HG03342 (cell line): Measurements from ENCODE around the gene MRPL37.
"Not testable (repeated sequence)": the region's sequence is repeated elsewhere in the genome, so short reads cannot be mapped to it uniquely, and the experiment has no call there.

Experiments used
- ATAC-seq: cut with Tn5 transposase; IDR thresholded peaks from one replicate; pipeline ENCODE4 v1.9.1; 2021; ENCODE audit warnings: mild to moderate bottlenecking, moderate library complexity; ENCODE audit not compliant: unreplicated experiment

Gene MRPL37

DNA sequence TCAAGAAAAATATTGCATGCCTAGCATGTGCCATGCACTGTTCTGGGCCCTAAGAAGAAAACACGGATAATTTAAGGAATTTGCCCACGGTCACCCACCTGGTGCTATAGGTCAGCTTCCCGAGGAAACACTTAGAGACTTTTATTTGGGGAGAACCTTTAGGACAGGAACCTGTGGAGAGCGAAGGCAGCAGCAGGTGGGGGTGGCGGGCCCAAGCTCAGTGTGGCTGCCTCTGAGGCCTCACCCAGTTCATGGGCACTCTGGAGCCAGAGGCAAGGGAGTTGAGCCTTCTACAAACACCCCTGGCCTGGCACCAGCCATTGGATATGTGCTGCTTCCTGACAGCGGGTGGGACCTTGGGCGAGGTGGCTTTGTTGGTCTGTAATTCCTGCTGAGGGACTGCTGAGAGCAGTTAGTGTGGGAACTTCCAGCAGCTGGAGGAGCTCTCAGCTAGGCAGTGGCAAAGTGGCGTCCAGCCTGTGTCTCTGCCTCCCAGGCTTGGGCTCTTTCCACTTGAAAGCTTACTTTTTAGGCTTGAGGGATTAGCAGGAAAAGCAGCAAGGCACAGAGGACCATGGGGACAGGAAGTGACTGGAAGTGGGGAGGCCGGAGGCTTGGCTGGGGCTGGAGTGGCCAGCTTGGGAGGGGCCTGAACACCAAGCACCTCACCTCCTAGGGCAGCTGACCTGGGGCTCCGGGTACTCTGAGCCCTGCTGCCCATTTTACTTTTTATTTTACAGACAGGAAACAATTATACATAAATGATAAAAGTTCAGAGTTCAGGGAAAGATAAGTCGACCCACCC lies 19.1 kb downstream of the MRPL37 start:
- ATAC-seq: no peak

DNA sequence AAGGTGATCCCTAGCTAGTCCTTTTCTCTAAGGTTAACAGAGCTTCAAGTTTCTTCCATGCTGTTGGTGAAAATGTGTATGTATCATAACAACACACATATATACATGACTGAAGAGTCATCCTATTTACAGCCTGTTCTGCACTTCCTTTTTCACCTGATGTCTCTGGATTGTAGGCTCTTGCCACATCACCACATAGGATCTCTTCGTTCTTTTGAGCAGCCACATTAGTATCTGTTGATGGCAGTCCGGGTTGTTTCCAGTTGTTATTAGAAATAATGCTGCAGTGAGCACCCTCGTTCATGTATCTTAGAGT lies 19.7 kb downstream of the MRPL37 start:
- no peak for ATAC-seq

DNA sequence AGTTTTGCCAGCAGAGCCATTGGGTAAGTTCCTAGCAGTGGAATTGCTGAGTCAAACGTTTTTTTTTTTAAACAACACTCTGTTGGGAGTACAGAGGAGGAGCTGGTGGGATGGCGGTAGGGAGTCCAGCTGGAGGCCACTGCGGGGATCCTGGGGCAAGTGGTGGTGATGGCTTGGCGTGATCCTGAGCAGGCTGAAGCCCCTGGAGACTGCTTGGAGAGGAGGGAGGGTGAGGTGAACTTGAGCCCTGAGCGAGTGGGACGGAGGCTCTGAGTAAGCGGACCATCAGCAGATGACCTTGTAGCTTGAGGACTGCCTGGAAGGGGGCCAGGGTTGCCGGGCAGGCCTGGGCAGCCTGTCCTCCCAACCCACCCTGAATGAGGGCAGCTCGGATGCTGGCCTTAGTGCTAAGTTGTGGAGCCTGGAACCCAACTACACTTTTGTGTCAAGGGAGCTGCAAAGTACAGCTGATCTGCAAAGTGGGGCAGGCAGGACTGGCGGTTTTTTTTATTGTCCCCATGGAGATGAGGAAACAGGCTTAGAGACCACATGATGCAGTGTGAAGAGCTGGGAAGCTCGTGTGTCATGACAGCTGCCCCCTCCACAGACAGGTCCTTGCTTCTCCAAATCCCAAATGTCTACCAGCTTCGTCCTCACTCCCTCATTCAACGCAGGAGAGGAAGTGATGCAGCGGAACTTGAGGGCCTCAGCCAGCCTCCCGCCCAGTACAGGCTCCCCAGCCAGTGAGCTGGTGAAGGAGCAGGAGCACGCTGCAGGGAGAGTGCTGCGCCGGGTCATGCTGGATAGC lies 20.2 kb downstream of the MRPL37 start:
- ATAC-seq: no peak

- ATAC-seq: no peak
Measured at GRCh38 chr1:54221113-54221834, 21.3 kb downstream of the MRPL37 start.

DNA sequence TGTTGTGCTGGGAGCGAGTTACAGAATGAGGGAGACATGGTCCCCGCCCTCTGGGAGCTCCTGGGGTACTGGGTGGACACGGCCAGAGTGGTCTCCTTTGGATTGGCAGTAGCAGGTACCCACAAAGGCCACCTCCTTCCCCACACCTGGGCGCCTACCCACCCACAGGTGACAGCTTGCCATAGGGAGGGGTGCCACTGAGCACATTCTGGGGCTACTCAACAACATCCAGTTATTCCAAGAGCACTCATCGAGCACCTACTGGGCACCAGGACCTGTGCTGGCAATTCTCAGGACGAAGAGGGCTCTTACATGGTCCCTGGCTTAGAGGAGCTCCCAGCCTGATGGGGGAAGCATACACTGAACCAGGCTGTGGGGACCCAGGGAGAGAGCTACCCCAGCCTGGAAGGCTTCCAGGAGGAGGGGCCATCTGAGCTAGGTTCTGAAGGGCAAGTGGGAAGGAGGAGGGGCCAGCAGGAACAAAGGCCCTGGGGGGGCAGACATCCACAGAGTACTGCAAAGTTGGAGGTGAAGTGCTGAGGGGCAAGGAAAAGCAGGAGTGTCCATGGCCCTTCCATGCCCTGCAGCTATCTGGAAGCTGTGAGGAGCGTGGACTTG lies 22.0 kb downstream of the MRPL37 start:
- ATAC-seq: no peak

- no peak for ATAC-seq
Measured at GRCh38 chr1:54222711-54223110, 22.7 kb downstream of the MRPL37 start.

- no peak for ATAC-seq
Measured at GRCh38 chr1:54223441-54224202, 23.7 kb downstream of the MRPL37 start.

GRCh38 chr1:54224233-54224632 lies 24.3 kb downstream of the MRPL37 start:
- no peak for ATAC-seq

GRCh38 chr1:54225378-54225777 lies 25.4 kb downstream of the MRPL37 start:
- ATAC-seq: no peak

DNA sequence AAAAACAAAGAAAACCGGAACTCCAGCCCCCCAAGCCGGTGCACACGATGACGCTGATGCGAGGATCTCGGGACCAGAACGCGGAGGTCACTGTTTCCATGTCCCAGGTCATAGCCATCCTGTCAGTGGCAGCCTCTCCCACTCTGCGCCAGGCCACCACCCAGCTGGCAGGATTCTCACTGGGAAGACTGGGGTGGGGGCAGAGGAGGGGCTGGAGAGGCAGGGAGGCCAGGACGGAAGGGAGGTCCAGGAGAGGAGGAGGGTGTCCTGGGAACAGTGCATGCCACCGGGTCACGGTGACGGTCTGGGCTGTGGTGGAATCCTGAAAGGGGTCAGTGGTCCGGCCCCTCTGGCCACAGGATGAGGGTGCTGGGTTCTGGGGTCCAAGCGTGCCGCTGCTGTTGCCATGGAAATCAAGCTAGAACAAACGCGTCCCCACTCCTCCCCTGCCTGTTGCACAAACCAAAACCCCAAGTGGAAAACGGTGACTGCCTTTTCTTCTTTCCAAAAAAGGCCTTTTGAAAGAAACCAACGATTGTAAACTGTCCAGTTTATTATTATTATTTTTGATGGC lies 26.1 kb downstream of the MRPL37 start:
- no peak for ATAC-seq

- no peak for ATAC-seq
Measured at GRCh38 chr1:54227091-54227602, 27.2 kb downstream of the MRPL37 start.

DNA sequence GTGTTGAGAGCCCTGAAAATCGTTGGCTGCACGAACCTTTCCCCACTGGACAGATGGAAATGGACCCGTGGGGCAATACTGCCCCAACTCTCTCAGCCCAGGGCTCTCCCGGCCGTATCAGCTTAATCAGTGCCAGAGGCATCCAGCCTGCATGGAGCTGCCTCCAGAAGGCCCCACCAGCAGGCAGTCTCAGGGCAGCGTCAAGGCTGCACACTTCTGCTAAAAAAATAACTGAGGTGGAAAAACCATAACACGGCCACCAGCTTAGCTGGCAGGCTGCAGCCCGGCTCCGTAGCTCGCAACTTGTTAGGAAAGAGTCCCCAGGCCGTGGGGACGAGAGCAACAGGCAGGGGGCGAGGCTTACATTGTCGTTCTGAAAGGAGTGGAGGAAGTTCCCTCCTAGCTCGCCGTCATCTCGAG lies 27.9 kb downstream of the MRPL37 start:
- ATAC-seq: no peak

DNA sequence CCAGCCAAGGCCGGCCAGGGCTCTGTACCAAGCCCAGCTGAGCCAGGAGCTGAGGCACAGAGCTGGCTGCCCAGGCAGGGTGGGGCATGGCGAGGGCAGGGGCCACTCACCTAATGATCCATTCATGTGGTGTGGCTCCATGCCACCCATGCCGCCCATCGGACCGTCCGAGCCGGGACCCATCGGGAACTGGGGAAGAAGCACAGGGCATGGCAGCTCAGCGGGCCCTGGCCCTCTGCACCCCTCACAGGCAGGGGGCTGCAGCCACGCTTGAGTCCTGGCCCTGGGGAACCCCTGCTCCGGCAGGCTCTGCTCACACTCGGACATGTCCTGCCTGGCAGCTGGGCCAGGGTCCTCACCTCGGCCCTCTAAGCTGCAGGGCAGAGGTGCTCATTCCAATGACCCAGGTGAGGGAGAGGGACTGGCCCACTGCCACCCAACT lies 28.7 kb downstream of the MRPL37 start:
- no peak for ATAC-seq

GRCh38 chr1:54229281-54229891 lies 29.4 kb downstream of the MRPL37 start:
- no peak for ATAC-seq

DNA sequence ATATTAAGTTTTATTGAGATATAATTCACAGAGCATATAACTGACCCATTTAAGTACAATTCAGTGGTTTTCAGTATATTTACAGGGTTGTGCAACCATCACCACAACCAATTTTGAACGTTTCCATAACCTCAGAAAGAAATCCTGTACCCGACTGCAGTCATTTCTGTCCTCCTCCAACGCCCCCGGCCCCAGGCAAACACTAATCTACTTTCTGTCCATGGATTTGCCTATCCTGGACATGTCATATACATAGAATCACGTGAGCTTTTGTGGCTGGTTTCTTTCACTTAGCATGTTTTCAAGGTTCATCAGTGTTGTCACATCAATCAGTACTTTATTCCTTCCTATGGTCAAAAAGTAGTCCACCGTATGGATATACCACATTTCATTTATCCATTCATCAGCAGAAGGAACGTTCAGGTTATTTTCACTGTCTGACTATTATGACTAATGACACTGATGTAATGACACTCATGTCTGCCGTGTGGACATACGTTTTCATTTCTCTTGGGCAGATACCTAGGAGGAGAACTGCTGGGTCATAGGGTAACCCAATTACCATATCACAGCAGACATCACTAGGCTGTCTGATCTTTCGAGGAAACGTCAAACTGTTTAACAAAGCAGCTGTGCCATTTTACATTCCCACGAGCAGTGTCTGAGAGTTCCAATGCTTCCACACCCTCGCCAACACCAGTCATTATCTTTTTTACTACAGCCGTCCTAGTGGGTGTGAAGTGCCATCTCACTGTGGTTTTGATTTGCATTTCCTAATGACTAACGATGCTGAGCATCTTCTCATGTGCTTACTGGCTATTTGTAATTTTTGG lies 30.8 kb downstream of the MRPL37 start:
- ATAC-seq: no peak

GRCh38 chr1:54233196-54233595 lies 33.2 kb downstream of the MRPL37 start:
- not testable (repeated sequence) for ATAC-seq

GRCh38 chr1:54234284-54234683 lies 34.3 kb downstream of the MRPL37 start:
- ATAC-seq: no peak

DNA sequence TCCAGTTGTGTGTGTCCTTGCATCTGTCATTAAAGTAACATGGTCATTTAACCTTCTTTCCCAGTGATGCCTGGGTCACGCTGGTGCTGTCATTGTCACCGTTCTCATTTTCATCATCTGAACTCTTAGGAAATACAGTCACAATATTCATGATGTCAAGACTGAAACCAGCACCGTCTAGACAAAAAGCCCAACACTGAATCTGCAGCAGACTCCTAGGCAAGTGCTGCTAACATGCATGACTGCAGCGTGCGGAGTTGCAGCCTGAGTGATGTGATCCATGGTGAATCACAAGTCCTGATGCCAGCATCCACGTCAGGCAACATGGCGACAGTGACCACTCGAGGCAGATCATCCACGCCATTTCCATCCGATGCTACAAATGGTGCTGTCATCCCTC lies 37.6 kb downstream of the MRPL37 start:
- no peak for ATAC-seq
